GM21447 (cell line): Measurements from ENCODE around the gene ERMN.
"Not testable (repeated sequence)": the region's sequence is repeated elsewhere in the genome, so short reads cannot be mapped to it uniquely, and the experiment has no call there.

ENCODE experiments used
- ATAC-seq: cut with Tn5 transposase; IDR thresholded peaks from one replicate; pipeline ENCODE4 v1.9.1; 2021; ENCODE audit not compliant: unreplicated experiment

The ERMN gene

GRCh38 chr2:157301307-157301706, 24.3 kb downstream of the ERMN start:
- ATAC-seq = no peak

DNA sequence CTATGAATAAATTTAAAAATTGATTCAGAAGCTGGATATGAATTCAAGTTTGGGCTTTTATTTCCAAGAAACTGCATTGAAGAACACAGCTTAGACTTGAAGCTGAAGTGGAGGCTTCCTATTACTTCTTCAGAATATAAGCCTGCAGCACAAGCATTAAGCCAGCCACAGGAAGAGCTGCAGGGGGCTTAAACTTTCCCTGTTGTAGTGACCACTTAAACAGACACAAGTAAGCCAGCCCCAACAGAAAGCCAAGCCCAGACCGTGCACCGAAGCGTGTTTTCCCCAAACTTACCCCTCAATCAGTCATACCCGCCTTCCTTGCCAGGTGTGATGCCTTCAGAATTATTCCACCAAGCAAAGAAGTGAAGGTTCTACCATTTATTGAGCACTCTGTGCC, 28.7 kb downstream of the ERMN start:
- ATAC-seq = no peak

GRCh38 chr2:157296490-157296889, 29.1 kb downstream of the ERMN start:
- no peak for ATAC-seq

GRCh38 chr2:157292853-157293252, 32.8 kb downstream of the ERMN start:
- ATAC-seq = no peak

DNA sequence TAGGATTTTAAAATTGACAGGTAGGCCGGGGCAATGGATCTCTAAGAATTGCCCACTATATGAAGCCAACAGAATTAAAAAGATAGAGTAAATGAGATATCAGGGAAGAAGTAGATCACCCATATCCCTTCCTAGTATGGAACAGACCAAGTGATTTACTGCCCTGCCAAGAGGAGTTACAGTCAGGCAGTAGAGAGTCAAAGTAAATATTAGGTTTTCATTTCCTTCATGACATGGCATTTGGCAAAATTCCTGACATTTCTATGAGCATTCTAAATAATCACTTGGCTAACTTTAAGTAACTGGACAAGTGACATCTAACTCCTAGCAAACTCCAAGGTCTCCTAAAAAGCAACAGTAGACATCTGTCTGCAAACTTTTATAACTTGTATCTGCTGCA, 34.6 kb downstream of the ERMN start:
- no peak for ATAC-seq

- no peak for ATAC-seq
Measured at GRCh38 chr2:157290525-157290924, 35.1 kb downstream of the ERMN start.

DNA sequence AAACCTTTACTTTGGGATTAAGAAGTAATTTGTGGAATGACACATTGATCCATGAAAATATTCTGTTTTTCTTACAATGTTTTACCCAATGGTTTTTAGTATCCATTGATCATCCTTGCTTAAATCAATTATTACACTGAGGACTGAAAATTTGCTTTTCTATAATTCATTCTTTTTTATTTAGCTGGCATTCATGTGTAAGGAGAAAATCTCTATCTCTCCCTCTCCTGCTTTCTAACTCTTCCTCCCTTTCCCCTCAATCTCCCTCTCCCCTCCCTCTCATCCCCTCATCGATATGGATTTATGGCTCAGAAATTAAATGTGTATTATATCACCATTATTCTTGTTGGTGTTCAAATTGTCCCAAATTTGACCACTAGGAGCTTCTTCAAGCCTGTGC, 38.5 kb downstream of the ERMN start:
- no peak for ATAC-seq

GRCh38 chr2:157283468-157283867, 42.2 kb downstream of the ERMN start:
- no peak for ATAC-seq

DNA sequence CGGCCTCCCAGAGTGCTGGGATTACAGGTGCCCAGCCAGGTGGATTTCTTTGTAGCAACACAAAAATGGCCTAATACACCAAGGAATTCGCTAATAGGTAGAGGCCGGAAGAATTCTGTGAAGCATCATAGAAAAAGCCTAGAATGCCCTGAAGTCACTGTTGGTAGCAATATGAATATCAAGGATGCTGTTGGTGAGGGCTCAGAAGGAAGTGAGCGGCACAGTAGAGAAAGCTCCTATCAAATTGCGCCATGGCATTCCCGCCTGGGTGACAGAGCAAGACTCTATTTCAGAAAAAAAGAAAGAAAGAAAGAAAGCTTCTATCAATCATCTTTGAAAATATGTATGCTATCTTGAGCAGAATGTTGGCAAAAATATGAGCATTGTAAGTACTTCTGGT, 44.3 kb downstream of the ERMN start:
- no peak for ATAC-seq

- ATAC-seq = not testable (repeated sequence)
Measured at GRCh38 chr2:157279311-157279710, 46.3 kb downstream of the ERMN start.

GRCh38 chr2:157271590-157272203, 53.9 kb downstream of the ERMN start:
- no peak for ATAC-seq

DNA sequence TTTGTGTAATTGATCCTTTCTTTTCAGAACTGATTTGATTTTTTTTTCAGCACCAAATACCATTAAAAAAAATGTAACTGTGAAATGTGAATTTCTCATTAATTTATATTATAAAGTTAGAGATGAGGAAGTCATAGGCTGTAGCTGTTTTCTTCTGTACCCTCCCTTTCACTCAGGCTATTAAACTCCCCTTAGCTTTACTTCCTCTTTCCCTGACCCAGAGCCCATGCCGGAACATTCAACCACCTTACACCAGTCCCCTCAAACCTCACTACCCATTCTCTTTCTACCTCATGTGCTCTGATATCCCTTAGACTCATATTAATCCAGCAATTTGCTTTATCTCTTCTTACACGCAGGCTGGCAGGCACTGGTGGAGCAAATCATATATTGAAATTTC, 55.7 kb downstream of the ERMN start:
- ATAC-seq = no peak

DNA sequence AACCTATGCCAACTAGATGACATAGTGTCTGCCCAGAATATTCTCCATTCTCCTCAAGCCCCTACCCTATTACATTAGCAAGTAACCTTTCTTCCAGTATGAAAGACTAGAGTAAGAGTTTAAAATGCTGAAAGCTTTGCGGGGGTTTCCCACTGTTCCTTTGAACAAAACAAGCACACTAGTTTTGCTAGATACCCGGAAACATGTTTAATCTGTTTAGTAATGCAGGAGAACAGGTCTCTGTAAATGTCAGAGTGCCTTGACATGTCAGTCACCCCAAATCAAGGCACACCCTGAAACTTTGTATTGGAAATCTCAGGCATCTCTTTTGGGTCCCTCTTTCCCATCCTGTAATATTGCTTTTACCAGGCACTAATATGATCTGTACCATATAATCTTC, 56.6 kb downstream of the ERMN start:
- ATAC-seq = no peak
